Measurements from ENCODE around the gene COLEC11.

COLEC11 gene

GRCh38 chr2:3639015-3639630, 44.2 kb downstream of the COLEC11 start:
- DNase-seq (ENCODE audit: low spot score), result no peak

- no peak for DNase-seq (ENCODE audit: low spot score)
These were observed 44.7 kb downstream of the COLEC11 start for GRCh38 chr2:3639653-3640052.

GRCh38 chr2:3641181-3641580, 46.3 kb downstream of the COLEC11 start:
- no peak for DNase-seq (ENCODE audit: low spot score)

- DNase-seq (ENCODE audit: low spot score), result no peak
These were observed 47.0 kb downstream of the COLEC11 start for GRCh38 chr2:3641841-3642421.

- no peak for DNase-seq (ENCODE audit: low spot score)
These were observed 47.8 kb downstream of the COLEC11 start for GRCh38 chr2:3642521-3643215.

GRCh38 chr2:3643371-3644245, 48.7 kb downstream of the COLEC11 start:
- no peak for DNase-seq (ENCODE audit: low spot score)

GRCh38 chr2:3644246-3644525, 49.3 kb downstream of the COLEC11 start:
- DNase-seq (ENCODE audit: low spot score), result no peak

- no peak for DNase-seq (ENCODE audit: low spot score)
These were observed 50.1 kb downstream of the COLEC11 start for GRCh38 chr2:3644891-3645605.

GRCh38 chr2:3645745-3646389, 51.0 kb downstream of the COLEC11 start:
- no peak for DNase-seq (ENCODE audit: low spot score)

- DNase-seq (ENCODE audit: low spot score), result no peak
These were observed 51.5 kb downstream of the COLEC11 start for GRCh38 chr2:3646446-3646845.

- no peak for DNase-seq (ENCODE audit: low spot score)
These were observed 52.3 kb downstream of the COLEC11 start for GRCh38 chr2:3647246-3647645.

- DNase-seq (ENCODE audit: low spot score), result no peak
These were observed 53.1 kb downstream of the COLEC11 start for GRCh38 chr2:3647831-3648651.

- no peak for DNase-seq (ENCODE audit: low spot score)
These were observed 53.8 kb downstream of the COLEC11 start for GRCh38 chr2:3648652-3649177.

- no peak for DNase-seq (ENCODE audit: low spot score)
These were observed 54.7 kb downstream of the COLEC11 start for GRCh38 chr2:3649581-3649980.

- DNase-seq (ENCODE audit: low spot score), result no peak
These were observed 55.4 kb downstream of the COLEC11 start for GRCh38 chr2:3650140-3650920.

GRCh38 chr2:3651691-3652648, 57.1 kb downstream of the COLEC11 start:
- peak; percentile 42 for DNase-seq (ENCODE audit: low spot score)

GRCh38 chr2:3652896-3653625, 58.1 kb downstream of the COLEC11 start:
- no peak for DNase-seq (ENCODE audit: low spot score)

GRCh38 chr2:3654011-3654410, 59.1 kb downstream of the COLEC11 start:
- DNase-seq (ENCODE audit: low spot score), result no peak

All from pons (tissue), 1 donor.